Esophagus muscularis mucosa (tissue), 3 donors: Measurements from ENCODE around the gene TDRD7.

Experiments
- EP300 ChIP-seq: sonication (generic); formaldehyde crosslinking; IDR thresholded peaks from one replicate; pipeline ENCODE4 v1.6.1; 2017; ENCODE audit warnings: antibody characterized with exemption
- TF ChIP-seq, protein P1 (sequence below), 3 experiments: fragments of 200-600 bp in 2 of 3; fragments of 450-650 bp in 1 of 3; sonication (generic) in 2 of 3; IDR thresholded peaks; one replicate each; pipeline ENCODE4 v1.5.1; 2017 to 2019; ENCODE audit warnings: antibody characterized with exemption in 3 of 3, mild to moderate bottlenecking in 2 of 3, moderate library complexity in 1 of 3

DNA sequence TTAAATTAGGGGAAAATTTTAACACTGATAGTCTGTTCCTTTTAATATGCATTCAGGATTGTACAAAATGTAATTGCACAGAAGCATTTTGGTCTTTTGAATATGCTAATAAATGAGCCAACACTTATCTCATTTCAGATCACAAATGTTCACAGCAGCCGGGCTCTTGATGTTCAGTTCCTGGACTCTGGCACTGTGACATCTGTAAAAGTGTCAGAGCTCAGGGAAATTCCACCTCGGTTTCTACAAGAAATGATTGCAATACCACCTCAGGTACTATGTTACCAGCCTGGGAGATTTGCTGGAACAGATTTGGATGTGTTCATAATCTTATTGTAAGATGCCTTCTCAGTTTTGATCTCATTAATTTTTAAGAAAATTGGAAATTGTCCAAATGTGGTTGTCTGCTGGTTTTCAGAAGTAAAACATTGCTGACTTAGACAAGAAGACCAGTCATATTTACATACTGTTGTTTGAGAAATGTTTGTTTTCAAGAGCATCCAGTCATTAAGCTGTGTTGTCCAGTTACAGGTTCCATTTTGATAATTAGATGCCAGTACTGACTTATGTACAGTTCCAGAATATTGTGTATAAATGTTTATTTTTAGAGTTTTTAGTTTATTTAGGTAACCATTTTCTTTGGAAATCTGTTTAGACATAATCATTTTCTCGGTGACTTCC, 66.5 kb downstream of the TDRD7 start:
- TF ChIP-seq, protein P1, sequence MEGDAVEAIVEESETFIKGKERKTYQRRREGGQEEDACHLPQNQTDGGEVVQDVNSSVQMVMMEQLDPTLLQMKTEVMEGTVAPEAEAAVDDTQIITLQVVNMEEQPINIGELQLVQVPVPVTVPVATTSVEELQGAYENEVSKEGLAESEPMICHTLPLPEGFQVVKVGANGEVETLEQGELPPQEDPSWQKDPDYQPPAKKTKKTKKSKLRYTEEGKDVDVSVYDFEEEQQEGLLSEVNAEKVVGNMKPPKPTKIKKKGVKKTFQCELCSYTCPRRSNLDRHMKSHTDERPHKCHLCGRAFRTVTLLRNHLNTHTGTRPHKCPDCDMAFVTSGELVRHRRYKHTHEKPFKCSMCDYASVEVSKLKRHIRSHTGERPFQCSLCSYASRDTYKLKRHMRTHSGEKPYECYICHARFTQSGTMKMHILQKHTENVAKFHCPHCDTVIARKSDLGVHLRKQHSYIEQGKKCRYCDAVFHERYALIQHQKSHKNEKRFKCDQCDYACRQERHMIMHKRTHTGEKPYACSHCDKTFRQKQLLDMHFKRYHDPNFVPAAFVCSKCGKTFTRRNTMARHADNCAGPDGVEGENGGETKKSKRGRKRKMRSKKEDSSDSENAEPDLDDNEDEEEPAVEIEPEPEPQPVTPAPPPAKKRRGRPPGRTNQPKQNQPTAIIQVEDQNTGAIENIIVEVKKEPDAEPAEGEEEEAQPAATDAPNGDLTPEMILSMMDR (IDR thresholded peaks at IDR 0.05): no peak
- TF ChIP-seq EP300: no peak
